HAP-1 (cell line): ENCODE results near the gene KIF23.

Source experiments
- DNase-seq, 2 experiments: peaks; one replicate each; pipeline ENCODE4 v3.0.0-alpha.2; 2016 to 2020; ENCODE audit warnings: low spot score in 2 of 2
- H3K27me3 ChIP-seq: fragments of 250-450 bp; sonication (Bioruptor Pico); 2 replicates; pipeline ENCODE4 v1.5.1; 2020; ENCODE audit warnings: low read depth, mild to moderate bottlenecking, moderate library complexity
- H3K36me3 ChIP-seq: fragments of 250-450 bp; sonication (Bioruptor Pico); replicated peaks from 2 replicates; pipeline ENCODE4 v1.5.1; 2020; ENCODE audit warnings: mild to moderate bottlenecking
- H3K4me1 ChIP-seq: fragments of 250-450 bp; sonication (Bioruptor Pico); 2 replicates; pipeline ENCODE4 v1.5.1; 2020; ENCODE audit warnings: mild to moderate bottlenecking
- H3K4me3 ChIP-seq: fragments of 250-450 bp; sonication (Bioruptor Pico); 2 replicates; pipeline ENCODE4 v1.5.1; 2020; ENCODE audit warnings: mild to moderate bottlenecking, moderate library complexity
- H3K9me3 ChIP-seq: fragments of 250-450 bp; sonication (Bioruptor Pico); 2 replicates; pipeline ENCODE4 v1.5.1; 2020; ENCODE audit warnings: mild to moderate bottlenecking, moderate library complexity
- in situ Hi-C: fragments of 300-500 bp; cut with MboI; formaldehyde crosslinking; loops from 3 replicates; pipeline ENCODE4 v1.14.3; 2020; ENCODE audit warnings: low sequenced_read_pairs, inconsistent platforms, mixed read lengths

KIF23 gene

DNA sequence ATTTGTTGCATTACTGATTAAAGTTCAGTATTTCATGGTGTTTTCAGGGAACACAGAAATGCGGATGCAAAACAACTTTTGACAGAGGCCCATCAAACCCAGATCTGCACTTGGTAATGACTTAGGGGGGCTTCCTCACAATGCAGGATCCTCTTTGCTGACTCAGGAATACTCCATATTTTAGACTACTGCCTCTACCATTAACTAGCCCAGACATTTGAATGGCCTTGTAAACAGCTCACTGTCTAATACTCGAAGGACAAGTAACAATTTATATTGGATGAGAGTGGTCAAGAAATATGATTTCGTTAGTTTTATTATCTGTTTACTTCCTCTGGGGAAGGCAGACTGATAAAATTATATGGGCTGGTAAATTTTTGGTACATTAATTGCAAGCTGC is 9.0 kb upstream of the KIF23 start:
- Histone ChIP-seq H3K4me3 (no peak overlapping the region), H3K9me3 (no peaks in the 10 kb centered on the region), H3K27me3 (no peaks in the 10 kb centered on the region), H3K4me1 (peaks cover 2% of the 10 kb centered on the region; the same call in 1 of the 2 replicates), H3K36me3 (no peaks in the 10 kb centered on the region)
- in situ Hi-C loops = no loop called here
- no peak for DNase-seq

DNA sequence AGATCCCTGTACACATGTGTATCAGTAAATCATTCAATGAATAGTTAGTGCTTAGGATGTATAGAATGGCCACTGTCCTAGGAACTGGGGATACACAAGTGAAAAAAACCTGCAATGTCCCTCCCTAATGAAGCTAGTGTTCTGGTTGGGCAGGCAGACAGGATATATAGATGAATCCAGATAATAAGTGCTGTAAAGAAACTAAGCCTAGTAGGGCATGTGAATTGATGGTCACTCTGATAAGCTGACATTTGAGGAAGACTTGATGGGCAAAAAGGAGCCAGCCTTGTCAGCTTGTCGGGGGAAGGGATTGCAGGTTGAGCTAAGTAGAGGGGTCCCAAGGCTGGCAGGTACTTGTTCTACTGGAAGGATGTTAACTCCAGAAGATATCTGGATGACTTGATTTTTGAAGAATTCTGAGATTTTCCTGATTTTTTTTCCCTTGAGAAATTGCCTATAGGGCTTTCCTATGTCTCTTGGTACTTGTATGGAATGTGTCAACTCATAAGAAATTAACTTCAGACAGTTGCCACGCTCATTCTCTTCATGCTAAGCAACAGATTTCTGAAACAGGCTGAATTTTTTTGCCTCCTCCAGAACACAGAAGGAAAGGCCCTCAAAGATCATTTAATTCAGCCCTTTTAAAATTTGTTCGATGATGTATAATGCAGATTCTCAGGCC is 6.3 kb upstream of the KIF23 start:
- no peak overlapping the region for H3K4me3 ChIP-seq
- H3K4me1 ChIP-seq = peaks cover 2% of the 10 kb centered on the region; the same call in 1 of the 2 replicates
- no peaks in the 10 kb centered on the region for H3K9me3 ChIP-seq
- in situ Hi-C loops = no loop called here
- H3K36me3 ChIP-seq = no peaks in the 10 kb centered on the region
- DNase-seq = no peak
- H3K27me3 ChIP-seq = no peaks in the 10 kb centered on the region

DNA sequence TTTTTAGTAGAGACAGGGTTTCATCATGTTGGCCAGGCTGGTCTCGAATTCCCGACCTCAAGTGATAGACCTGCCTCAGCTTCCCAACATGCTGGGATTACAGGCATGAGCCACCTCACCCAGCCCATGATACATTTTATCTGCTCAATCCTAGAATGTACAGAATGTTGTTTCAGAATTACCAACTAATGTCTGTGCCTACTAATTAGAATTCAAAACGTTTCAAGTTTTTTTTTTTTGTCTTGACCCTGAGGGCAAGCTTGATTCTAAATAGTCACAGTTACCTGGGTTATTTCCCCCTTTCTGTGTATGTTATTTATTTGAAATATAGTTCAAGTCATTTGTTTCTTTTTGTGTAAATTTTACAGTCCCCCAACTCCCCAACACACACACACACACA is 5.3 kb upstream of the KIF23 start:
- H3K27me3 ChIP-seq = no peaks in the 10 kb centered on the region
- peaks cover 4% of the 10 kb centered on the region for H3K4me1 ChIP-seq
- no peak overlapping the region for H3K4me3 ChIP-seq
- H3K9me3 ChIP-seq = no peaks in the 10 kb centered on the region
- no peaks in the 10 kb centered on the region for H3K36me3 ChIP-seq
- DNase-seq = no peak
- in situ Hi-C loops = no loop called here

DNA sequence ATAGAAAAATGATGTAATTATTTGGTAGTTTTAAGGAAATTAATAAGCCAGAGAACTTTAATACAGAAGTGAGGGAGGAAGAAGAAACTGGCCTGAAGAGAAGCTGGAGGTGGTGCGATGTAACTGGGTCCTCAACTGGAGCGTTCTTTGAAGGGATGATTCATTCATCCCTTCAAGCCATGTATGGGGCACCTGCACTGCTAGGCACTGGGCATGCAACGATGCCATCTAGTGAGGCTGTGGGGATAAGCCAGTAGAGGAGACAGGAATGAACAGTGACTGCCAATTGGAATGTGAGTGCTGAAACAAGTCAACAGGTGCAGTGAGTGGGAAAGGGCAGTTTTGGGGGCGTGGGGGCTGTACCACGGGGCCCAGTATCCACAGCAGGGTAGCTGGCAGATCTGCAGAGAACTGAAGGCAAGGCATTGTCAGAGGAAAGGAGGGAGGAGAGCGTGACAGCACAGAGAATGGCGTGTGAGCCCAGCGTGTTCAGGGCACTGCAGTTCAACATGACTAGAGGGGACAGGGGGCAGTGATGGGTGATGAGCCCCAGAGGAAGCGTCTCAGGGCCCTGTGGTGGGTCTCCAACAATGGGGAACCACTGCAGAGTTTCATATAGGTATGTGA is 3.8 kb upstream of the KIF23 start:
- Histone ChIP-seq H3K36me3 (0 out of 2 replicates have a peak, but pooled peaks cover 4% of the 10 kb centered on the region), H3K27me3 (no peaks in the 10 kb centered on the region), H3K4me3 (no peak overlapping the region), H3K4me1 (peaks cover 5% of the 10 kb centered on the region), H3K9me3 (no peaks in the 10 kb centered on the region)
- no peak for DNase-seq
- in situ Hi-C loops = no loop called here

DNA sequence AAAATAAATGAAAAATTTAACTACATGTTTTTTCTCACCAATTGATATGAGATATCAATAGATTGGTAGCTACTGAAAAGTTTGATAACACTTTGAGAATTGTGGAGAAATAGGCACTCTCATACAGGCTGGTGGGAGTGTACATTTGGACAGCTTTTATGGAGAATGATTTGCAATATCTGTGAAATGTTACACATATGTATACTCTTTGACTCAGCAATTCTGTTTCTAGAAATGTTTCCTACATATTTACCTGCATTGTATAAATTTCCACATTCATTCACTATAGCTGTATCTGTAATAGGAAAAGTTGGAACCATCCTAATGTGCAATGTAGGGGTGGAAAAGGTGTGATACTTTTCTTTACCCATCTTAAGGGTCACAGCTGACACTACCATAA is 1.9 kb upstream of the KIF23 start:
- Histone ChIP-seq H3K4me1 (peaks cover 19% of the 10 kb centered on the region), H3K27me3 (no peaks in the 10 kb centered on the region), H3K4me3 (no peak overlapping the region), H3K9me3 (no peaks in the 10 kb centered on the region), H3K36me3 (peaks cover 19% of the 10 kb centered on the region)
- in situ Hi-C loops = no loop called here
- DNase-seq = no peak

DNA sequence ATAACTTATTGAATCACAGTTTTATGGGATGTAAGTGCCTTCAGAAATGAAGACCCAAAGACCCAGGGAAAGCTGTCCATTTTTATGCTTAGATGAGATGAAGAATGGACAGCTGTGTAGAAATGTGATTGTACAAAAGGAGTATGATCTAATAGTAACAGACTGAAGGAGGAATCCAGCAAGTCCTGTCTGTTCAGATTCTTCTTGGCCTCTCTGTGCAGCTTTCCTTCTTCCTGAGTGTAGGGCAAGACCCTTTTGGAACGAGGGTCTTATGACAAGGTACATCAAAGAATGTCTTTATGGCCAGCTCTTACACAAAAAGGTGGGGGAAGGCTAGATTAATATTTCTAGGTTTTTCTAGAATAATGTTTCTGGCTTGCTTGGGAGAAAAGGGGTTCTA is 1.4 kb upstream of the KIF23 start:
- DNase-seq = no peak
- Histone ChIP-seq H3K9me3 (no peaks in the 10 kb centered on the region), H3K27me3 (no peaks in the 10 kb centered on the region), H3K36me3 (peaks cover 23% of the 10 kb centered on the region), H3K4me1 (peaks cover 19% of the 10 kb centered on the region), H3K4me3 (no peak overlapping the region)
- in situ Hi-C loops = no loop called here

DNA sequence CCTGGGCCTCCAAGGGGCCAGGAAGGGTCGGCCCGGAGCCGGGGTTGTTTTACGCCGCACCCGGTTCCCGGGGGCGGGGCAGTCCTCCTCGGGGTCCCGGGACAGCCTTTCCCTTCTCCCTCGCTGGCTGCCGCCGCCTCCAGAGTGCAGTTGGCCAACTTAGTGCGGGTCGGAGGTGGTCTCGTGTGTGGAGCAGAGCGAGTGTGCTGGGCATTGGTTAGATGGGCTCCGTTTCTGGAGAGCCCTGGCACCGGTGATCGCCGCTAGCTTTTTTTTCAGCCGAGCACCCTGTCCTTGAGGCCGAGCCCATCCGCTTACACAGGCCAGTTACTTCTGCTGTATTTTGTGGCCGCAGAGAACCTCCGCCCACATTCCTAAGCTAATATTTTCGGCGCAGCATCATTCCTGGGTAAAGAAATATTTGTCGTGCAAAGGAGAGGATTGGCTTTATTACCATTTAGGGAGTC is 585 bp downstream of the KIF23 start:
- Histone ChIP-seq H3K36me3 (peaks cover 44% of the 10 kb centered on the region), H3K4me3 (peak overlapping the region; percentile 67), H3K27me3 (no peaks in the 10 kb centered on the region), H3K9me3 (no peaks in the 10 kb centered on the region), H3K4me1 (peaks cover 17% of the 10 kb centered on the region)
- peak; percentile 86 to 89 for DNase-seq
- in situ Hi-C loops = no loop called here

DNA sequence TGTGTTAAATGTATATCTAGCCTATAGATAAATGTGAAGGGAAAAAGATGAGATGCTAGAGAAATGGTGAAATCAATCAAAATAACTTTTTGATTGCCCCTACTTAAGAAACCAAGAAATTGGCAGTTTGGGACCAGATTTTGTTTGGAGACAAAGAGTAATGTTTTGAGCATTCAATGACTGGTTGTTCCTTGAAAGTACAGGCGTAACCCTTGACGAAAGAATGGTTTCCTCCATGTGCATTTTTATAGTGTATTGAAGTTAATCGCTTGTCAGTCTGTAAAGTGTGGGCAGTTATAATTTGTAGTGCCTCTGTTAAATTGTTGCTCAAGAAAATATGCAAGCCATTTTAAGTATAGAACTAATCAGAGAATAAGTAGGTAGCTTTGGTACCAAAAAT is 1.2 kb downstream of the KIF23 start:
- peaks cover 50% of the 10 kb centered on the region for H3K36me3 ChIP-seq
- H3K27me3 ChIP-seq = no peaks in the 10 kb centered on the region
- DNase-seq = peak in 1 of 2 experiments; percentile 78
- H3K9me3 ChIP-seq = no peaks in the 10 kb centered on the region
- in situ Hi-C loops = no loop called here
- H3K4me1 ChIP-seq = peaks cover 17% of the 10 kb centered on the region
- peak overlapping the region; percentile 67 for H3K4me3 ChIP-seq

DNA sequence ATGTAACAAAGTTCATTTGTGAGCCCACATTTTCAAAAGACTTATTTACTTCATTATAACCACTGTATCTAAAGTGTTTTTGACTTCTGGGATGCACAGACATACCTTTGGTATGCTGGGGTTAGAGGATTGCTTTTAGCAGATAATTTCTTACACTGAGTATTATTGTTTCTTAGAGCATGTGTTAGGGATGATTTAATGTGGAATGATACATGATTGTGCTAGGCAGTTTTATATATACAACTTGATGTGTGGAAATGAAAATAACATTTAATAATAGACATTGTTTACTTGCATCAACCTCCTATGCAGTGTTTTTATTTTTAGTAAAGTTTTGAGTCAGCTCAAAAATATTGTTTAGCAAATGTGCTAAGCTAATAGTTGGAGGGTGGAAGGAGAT is 3.4 kb downstream of the KIF23 start:
- no peak overlapping the region for H3K4me3 ChIP-seq
- peaks cover 72% of the 10 kb centered on the region for H3K36me3 ChIP-seq
- H3K4me1 ChIP-seq = peaks cover 17% of the 10 kb centered on the region
- no peaks in the 10 kb centered on the region for H3K27me3 ChIP-seq
- no peak for DNase-seq
- H3K9me3 ChIP-seq = no peaks in the 10 kb centered on the region
- in situ Hi-C loops = no loop called here

DNA sequence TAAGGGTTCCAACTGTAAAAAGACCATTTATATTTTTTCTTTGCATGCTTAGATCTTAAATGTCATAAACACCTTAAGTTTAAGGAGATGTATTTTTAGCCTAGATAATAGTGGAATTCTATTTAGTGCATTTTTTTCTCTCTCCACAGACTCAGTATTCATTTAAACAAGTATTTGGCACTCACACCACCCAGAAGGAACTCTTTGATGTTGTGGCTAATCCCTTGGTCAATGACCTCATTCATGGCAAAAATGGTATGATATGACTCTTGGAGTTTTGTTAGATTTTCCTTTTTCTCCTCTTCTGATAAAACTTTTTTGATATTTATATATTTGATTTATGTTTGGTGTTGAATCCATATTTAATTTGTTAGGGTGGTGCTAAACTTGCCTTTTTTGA is 7.3 kb downstream of the KIF23 start:
- in situ Hi-C loops = no loop called here
- Histone ChIP-seq H3K4me3 (no peak overlapping the region), H3K27me3 (no peaks in the 10 kb centered on the region), H3K4me1 (peaks cover 4% of the 10 kb centered on the region), H3K9me3 (no peaks in the 10 kb centered on the region), H3K36me3 (peaks cover 100% of the 10 kb centered on the region)
- no peak for DNase-seq

DNA sequence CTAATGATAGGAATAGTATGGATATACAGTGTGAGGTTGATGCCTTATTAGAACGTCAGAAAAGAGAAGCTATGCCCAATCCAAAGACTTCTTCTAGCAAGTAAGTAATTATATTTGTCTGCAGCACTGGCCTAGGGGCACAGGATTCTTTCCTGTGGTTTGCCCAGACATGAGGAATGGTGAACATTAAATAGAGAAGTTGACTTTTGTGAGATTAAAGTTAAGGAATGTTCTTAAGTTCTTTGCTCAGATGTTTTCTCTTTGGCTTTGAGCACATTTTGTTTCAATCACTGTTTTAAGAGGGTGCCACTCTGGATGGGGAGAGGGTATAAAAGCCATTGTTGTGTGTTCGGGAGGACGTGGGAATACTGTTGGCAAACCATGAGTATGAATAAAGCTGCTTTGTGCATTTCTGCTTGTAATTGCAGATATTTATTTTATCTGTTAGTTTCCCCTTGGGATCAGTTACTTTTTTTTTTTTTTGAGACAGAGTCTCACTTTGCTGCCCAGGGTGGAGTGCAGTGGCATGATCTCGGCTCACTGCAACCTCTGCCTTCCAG is 8.3 kb downstream of the KIF23 start:
- Histone ChIP-seq H3K27me3 (no peaks in the 10 kb centered on the region), H3K4me1 (no peaks in the 10 kb centered on the region; the same call in none of the 2 replicates), H3K4me3 (no peak overlapping the region), H3K36me3 (peaks cover 100% of the 10 kb centered on the region), H3K9me3 (no peaks in the 10 kb centered on the region)
- in situ Hi-C loops = no loop called here
- DNase-seq = no peak

DNA sequence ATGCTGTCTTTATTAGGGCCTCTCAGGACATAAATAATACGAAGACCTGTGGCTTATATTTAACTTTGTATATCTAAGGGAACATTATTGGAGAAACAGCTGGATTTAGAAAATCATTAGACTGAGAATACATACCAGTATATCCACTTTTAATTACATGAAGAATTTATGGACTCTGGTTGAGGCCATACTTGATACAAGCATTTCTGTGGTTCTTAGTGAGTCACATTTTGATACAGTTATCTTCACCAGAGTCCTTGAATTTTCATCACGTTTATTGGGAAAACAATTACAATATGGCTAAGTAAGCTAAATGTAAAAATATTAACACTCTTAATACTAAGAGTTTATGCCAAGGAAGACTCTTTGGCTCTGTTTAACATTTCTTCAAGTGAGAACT is 9.9 kb downstream of the KIF23 start:
- no peak overlapping the region for H3K4me3 ChIP-seq
- DNase-seq = no peak
- H3K9me3 ChIP-seq = no peaks in the 10 kb centered on the region
- H3K4me1 ChIP-seq = no peaks in the 10 kb centered on the region
- no peaks in the 10 kb centered on the region for H3K27me3 ChIP-seq
- in situ Hi-C loops = no loop called here
- H3K36me3 ChIP-seq = peaks cover 98% of the 10 kb centered on the region

DNA sequence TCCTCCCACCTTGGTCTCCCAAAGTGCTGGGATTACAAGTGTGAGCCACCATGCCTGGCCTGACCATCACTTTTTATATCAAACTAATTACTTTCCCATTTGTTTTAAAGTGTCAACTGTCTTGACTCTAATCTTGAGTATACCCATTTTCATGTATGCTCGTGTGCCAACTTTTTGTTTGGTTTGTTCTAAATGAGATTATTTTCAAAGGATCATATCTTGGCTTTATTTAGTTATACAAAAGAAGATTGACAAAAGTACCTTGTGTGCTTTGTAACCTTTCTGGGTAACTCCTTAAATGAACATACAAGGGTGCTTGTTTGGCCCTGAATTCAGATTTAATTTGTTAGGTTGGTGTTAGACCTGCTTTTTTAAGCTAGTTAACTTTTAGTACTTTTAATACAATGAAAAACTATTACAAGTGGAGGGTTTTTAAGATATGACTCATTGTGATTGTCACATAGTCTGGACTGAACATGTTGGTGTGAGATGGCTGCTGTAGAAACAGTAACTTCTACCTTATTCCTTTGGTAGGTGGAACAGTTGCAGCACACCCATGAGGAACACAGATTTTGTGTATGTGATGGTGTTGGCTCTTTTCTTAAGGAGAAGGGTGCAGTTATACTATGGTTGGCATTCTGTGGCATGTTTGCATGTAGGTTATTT is 10.7 kb downstream of the KIF23 start:
- in situ Hi-C loops = no loop called here
- Histone ChIP-seq H3K4me3 (no peak overlapping the region), H3K27me3 (no peaks in the 10 kb centered on the region), H3K4me1 (no peaks in the 10 kb centered on the region), H3K36me3 (peaks cover 98% of the 10 kb centered on the region), H3K9me3 (no peaks in the 10 kb centered on the region)
- DNase-seq = no peak

DNA sequence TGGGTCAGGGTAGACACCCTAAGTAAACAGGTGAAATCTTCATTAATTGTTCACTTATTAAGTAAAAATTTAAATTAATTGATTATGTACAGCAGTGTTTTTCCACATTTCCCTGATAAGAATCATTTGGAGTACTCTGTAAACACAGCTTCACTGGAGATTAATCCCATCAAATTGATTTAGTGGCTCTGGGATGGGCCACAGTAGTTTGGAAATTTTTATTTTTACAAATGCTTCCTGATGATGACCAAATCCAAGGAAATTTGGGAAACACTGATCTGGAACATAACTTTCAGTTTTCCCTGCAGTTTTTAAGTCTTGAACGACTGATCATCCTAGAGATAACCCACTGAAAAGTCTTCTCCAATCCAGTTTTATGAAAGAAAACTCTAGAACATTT is 19.7 kb downstream of the KIF23 start:
- Histone ChIP-seq H3K4me3 (no peak overlapping the region), H3K27me3 (no peaks in the 10 kb centered on the region), H3K36me3 (peaks cover 98% of the 10 kb centered on the region), H3K9me3 (no peaks in the 10 kb centered on the region), H3K4me1 (no peaks in the 10 kb centered on the region)
- no peak for DNase-seq
- in situ Hi-C loops = no loop called here
